ENCODE measurements around the gene IVNS1ABP. TPM values are rescaled to one million over a fixed set of nuclear protein-coding genes. Genes with fewer than 3 reads are reported as not detected.

IVNS1ABP gene
- polyA plus RNA-seq, 2 of the 4 experiments (the other 2 are of a cell fraction) = 71.4 to 72.0 TPM

DNA sequence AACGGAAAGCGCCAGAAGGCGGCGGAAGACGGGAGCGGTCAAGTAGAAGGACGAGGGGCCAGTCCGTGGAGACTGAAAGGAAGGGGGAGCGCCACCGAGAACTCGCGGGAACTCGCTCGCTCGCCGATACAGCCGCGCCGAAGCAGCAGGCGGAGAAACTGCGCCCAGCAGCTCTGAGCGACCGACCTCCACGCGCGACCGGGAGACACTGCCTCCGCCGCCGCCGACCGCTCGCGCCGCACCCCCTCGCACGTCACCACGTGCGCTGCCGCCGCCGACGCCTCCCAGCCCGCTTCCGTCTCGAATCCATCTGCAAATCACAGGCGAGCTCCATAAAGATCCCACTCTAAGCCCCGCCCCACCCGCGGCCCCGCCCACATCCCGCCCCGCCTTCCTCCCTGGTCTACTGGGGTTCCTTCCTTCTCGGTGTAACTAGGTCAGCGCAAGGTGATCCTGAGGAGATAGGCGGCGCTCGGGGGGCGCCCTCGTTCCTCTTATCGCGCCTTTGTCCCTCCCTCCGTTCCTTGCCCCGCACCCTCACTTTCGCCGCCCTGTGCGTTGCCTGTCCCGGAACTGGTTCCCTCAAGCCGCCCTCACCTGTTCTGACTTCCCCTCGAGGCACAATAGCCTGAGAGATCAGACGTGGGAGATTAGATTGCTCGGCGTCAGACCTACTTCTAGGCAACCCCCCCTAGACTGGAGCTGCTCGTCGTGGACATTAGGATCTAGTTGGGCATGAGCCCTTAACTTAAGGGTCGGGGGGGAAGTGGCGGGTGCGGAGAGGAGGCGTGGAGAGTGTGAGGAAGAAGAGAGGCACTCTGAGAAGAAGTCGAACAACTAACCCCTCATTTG is at the start of gene IVNS1ABP (continued):
- no peak for TF ChIP-seq POLR2AphosphoS2 (conservative IDR thresholded peaks at IDR 0.05; ENCODE audit: low read length)
- TF ChIP-seq, protein P1, sequence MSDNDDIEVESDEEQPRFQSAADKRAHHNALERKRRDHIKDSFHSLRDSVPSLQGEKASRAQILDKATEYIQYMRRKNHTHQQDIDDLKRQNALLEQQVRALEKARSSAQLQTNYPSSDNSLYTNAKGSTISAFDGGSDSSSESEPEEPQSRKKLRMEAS (IDR thresholded peaks at IDR 0.05) = peak; percentile 94
- TF ChIP-seq, protein P2, sequence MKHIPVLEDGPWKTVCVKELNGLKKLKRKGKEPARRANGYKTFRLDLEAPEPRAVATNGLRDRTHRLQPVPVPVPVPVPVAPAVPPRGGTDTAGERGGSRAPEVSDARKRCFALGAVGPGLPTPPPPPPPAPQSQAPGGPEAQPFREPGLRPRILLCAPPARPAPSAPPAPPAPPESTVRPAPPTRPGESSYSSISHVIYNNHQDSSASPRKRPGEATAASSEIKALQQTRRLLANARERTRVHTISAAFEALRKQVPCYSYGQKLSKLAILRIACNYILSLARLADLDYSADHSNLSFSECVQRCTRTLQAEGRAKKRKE (CRISPR knock-in tag; IDR thresholded peaks at IDR 0.05; ENCODE audit: low read depth) = no peak
- TF ChIP-seq NR3C1 (IDR thresholded peaks at IDR 0.05) = no peak
- no peak for TF ChIP-seq CHD2 (IDR thresholded peaks at IDR 0.05; ENCODE audit: low read length, partially characterized antibody)
- peak; percentile 42; the same call in 1 of the 2 replicates for TF ChIP-seq USF2 (IDR thresholded peaks at IDR 0.05)
- no peak for TF ChIP-seq EHMT2 (IDR thresholded peaks at IDR 0.05; ENCODE audit: low read depth)
- TF ChIP-seq, protein P3, sequence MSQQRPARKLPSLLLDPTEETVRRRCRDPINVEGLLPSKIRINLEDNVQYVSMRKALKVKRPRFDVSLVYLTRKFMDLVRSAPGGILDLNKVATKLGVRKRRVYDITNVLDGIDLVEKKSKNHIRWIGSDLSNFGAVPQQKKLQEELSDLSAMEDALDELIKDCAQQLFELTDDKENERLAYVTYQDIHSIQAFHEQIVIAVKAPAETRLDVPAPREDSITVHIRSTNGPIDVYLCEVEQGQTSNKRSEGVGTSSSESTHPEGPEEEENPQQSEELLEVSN (IDR thresholded peaks at IDR 0.05; ENCODE audit: borderline replicate concordance, low read depth) = peak; percentile 87
- TF ChIP-seq TP53 (CRISPR knock-in tag; IDR thresholded peaks at IDR 0.05) = no peak
- no peak for TF ChIP-seq PBX3 (IDR thresholded peaks at IDR 0.05)
- TF ChIP-seq MAZ (IDR thresholded peaks at IDR 0.05; ENCODE audit: borderline replicate concordance, low read depth, low read length) = no peak
- no peak for TF ChIP-seq CBX2 (IDR thresholded peaks at IDR 0.05; ENCODE audit: borderline replicate concordance, low read depth)
- no peak for TF ChIP-seq TFCP2L1 (CRISPR knock-in tag; IDR thresholded peaks at IDR 0.05)
- TF ChIP-seq HDAC2 (IDR thresholded peaks at IDR 0.05) = no peak
- no peak for TF ChIP-seq ESRRA (IDR thresholded peaks at IDR 0.05; ENCODE audit: borderline replicate concordance, low read length)
- peak; percentile 90 for TF ChIP-seq POLR2A (IDR thresholded peaks at IDR 0.05; ENCODE audit: low read length)
- TF ChIP-seq FOSL2 (IDR thresholded peaks at IDR 0.05) = no peak
- TF ChIP-seq FOSL2 (CRISPR knock-in tag; IDR thresholded peaks at IDR 0.05) = no peak
- TF ChIP-seq SMC3 (IDR thresholded peaks at IDR 0.05) = peak; percentile 89
- no peak for TF ChIP-seq CBX8 (IDR thresholded peaks at IDR 0.05)
- TF ChIP-seq RNF2 (IDR thresholded peaks at IDR 0.05; ENCODE audit: borderline replicate concordance, low read depth) = no peak
- peak; percentile 75 for TF ChIP-seq MYC (IDR thresholded peaks at IDR 0.05; ENCODE audit: borderline replicate concordance, low read length)
- no peak; the same call in none of the 2 replicates for TF ChIP-seq PHF8 (IDR thresholded peaks at IDR 0.05; ENCODE audit: borderline replicate concordance, low read depth)
- no peak for TF ChIP-seq FOXS1 (CRISPR knock-in tag; IDR thresholded peaks at IDR 0.05)
- peak; percentile 69 to 95 for TF ChIP-seq RAD21 (conservative IDR thresholded peaks at IDR 0.05 in 1 of 2, IDR thresholded peaks at IDR 0.05 in 1 of 2)
- TF ChIP-seq HOXB5 (CRISPR knock-in tag; IDR thresholded peaks at IDR 0.05) = peak; percentile 70; the same call in 1 of the 2 replicates
- no peak for TF ChIP-seq RFX5 (IDR thresholded peaks at IDR 0.05)
